Measurements from ENCODE around the gene ADNP2.

- TF ChIP-seq POLR2A (IDR thresholded peaks at IDR 0.05; ENCODE audit: low read length) (no peak), GATA1 (IDR thresholded peaks at IDR 0.05; ENCODE audit: low read depth, low read length) (no peak)
These were observed 17.7 kb downstream of the ADNP2 start for GRCh38 chr18:80126797-80127196.

Measured in erythroblast (primary cell).